Raji (cell line): ENCODE measurements around the gene SIRPA.

ENCODE experiments used
- POLR2A ChIP-seq: IDR thresholded peaks from 2 replicates; pipeline ENCODE4 v1.6.1; 2011; ENCODE audit warnings: low read depth, low read length, control low read depth; ENCODE audit not compliant: insufficient read depth

The SIRPA gene

DNA sequence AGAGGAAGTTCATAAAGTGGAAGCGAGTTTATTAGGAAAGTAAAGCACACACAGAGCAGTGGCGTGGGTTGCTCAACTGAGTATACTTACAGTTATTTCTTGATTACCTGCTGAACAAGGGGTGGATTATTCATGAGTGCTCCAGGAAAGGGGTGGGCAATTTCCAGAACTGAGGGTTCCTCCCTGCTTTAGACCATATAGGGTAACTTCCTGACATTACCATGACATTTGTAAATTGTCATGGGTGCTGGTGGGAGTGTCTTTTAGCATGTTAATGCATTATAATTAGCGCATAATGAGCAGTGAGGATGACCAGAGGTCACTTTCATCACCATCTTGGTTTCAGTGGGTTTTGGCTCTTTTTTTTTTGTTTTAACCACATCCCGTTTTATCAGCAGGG, 68.9 kb downstream of the SIRPA start:
- TF ChIP-seq POLR2A = no peak

DNA sequence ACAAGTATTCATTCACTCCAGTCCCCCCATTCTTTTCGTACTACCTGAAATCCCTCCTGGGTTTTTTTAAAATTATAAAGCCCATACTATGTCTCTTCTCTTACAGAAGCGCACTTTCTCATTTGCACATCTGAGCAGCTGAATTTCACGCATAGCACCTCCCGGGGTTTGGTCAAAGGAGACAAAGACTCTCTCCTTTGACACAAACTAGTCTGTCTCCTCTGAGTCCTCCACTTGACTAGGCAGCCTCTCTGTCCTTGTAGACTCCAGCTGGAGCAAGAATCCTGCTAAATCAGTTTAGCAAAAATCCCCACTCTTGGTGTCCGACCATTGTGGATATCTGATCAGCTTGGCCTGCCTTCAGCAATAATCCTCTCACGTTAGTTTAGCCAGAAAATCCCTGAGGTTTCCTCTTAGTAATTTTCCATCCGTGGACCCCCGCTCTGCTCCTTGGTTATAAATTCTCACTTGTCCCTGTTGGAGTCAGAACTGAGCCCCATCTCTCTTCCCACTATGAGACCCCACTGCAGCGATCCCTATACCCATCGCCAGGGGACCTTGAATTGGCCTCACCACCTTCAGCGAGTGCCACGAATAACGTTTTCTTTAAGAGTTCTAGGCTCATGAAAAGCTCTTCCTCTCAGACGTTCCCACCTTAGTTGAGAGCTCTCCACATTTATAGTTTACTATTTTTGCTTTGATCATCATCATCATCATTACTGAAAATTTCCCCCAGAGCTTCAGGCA, 69.6 kb downstream of the SIRPA start:
- no peak for TF ChIP-seq POLR2A

DNA sequence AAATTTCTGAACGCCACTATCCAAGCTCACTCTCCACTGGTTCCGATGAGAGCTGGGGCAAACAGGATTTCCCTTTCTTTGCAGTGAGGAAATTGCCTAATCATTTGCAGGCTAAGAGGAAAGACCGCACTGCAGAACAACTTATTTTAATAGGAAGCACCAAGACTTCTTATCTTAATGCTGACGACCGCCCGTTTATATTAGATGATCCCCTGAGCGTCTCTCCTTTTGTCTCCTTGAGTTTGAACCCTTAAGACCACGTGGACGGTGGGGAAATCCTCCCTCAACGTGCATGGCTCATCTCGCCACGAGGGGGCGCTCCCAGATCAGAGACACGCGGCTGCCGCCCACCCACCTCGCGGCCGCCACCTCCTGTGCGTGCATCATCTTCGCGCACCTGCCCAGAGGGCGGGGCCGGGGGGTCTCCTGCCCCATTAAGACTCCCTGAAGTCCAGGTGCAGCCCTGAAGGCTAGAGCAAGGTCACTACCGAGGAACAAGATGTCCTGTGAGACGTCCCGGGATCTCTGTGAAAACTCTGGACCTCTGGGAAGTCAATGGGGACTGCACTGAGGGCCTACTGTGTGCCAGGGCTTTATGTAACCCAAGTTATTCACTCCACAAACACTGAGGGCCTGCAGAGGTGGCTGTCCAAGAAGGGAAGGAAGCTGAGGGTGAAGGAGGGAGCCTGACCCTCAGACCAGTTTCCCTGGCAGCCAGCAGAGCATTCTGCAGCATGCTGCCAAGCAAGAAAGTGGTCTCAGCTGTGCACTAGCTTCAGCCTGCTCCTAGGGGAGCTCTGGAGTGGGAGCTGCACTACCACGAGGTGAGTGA, 70.5 kb downstream of the SIRPA start:
- no peak for TF ChIP-seq POLR2A

DNA sequence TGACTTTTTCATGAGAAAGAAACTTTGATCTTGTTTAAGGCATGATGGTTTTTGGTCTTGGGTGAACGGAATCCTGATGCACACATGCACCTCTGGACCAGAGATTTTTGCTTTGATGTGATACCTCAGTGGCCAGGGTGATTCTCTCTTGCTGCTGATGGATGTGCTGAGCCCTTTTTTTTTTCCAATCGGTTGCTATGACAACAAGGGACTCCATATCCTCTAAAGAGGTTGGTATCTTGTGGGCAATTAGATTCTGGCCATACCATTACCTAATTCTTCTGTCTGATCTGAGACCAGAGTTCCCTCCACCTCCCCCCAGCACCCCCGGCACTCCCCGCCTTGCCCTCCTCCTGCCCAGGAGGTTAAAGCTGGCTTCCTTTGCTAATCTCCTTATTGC, 73.8 kb downstream of the SIRPA start:
- TF ChIP-seq POLR2A = no peak

DNA sequence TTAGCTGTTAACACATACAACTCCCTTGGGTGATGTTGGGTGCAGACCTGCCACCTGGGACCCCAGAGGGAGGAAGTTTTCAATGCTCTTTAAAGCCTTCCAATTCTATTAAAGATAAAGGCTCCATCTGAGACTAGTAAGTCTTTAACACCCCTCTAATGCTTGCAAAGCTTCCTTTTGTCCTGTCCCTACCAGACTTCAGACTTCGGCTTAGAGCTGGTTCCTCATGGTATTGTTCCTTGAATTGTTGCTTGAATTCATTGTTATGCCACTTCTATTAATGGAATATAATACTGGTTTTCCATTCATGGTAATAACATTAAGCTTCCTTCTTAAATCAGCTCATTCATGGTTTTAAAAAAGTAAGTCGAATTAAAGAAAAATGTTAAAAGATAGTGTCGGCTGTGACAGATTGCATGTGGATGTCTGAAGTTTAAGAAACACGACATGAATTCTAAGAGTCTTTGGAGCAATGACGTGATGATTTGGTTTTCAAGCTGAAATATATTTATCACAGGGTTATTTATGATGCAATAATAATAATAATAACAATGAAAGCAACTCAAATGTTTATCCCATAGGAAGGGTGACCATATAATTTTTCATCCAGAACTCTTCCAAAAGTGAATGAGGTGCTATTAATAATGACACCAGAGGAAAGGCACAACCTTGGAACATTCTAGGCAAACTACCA, 76.8 kb downstream of the SIRPA start:
- TF ChIP-seq POLR2A = no peak

DNA sequence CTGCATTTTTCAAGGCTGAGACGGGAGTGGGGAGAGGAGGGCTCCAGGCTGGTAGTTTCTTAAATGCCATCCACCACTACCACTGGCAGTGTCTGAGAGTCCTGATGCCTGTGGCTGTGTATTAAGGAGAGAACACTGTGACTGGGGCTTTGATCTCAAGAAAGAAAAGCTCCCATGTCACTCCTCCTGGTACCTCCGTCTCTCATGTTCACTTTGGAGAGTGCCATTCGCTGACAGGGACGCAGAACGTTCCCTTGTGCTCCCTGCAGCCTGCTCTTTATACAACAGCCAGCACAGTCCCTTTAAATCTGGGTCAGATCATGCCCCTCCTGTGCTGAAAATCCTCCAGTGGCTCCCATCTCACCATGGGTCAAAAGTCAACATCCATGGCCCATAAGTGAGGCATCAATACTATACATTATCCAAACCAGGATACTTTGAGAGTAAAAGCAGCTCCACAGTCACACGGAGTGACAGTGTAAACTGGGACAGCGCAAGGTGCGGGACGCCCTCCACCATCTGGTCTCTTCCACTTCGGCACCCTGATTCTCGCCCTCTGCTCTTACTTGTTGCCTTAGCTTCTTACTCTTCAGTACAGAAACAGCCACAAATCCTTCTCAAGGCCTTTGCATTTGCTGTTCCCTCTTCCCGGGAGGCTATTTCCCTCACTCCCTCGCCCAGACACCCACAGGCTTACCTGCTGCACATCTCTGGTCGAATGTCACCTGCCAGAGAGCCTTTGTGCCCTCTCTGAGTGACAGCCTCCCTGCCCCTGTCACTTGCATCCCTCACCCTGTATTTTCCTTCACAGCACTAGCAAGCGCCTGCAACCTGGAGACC, 78.6 kb downstream of the SIRPA start:
- no peak for TF ChIP-seq POLR2A

DNA sequence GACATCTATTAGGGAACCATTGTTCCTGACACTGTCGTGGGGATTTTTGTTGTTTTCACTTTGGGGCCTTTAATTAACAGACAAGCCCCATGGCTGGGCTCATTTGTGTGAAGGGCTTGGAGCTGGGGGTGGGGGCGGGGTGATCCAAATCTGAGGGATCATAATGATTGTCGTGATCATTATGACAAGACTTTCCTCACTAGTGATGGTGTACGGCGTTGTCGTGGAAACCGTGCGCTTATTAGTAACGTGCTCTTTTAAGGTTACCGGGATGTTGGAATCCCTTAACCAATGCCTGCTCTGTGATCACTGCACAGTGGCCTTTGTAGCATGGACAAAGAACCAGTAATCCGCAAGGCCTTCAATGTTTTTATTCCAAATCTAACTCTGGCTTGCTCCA, 80.1 kb downstream of the SIRPA start:
- TF ChIP-seq POLR2A = no peak

DNA sequence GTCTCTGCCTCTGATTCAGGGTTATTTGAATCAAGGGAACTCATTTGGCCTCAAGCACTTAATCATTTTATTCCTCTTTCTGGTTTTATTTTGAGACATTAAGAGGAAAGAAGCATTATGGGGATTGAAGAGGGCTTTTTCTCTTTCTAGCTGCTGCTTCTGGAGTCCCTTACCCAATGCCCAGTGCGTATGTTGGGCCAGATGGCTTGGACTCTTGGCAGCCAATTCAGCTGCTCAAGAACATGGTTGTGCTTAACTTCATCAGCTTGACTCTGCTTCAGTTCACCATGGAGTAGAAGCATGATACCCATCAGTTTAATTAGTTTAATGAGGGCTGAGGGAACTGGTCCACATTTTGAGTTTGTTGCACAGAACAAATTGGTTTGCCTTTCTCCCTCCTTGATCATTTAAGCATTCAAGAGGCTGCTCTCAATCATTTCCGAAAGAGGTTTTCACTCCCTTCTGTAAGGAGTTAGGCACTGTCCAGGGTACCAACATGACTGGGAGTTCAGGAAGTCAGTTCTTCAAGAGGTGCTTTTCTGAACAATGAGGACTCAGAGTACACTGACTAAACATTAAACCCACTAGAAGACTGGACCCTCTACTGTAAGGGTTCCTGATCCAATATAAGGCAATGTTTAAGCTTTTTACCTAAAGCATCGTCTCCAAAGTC, 84.0 kb downstream of the SIRPA start:
- no peak for TF ChIP-seq POLR2A

DNA sequence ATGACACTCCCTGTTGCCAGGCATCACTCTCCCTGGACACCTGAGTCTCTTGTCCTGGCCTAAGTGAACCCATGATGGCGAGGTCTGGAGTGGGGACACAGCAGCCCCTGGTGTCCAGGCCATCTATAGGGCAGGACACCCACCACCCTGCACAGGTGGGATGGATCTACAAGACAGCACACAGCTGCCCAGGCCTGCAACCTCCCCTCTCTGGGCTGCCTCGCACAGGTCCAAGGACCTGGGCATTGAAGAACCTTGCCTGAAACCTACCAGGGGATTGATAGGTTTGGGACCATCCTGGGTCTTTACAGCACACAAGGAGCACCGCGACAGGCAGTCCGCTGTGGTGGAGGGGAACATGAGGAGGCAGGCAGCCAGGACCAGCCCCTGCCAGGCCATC, 87.5 kb downstream of the SIRPA start:
- no peak for TF ChIP-seq POLR2A

DNA sequence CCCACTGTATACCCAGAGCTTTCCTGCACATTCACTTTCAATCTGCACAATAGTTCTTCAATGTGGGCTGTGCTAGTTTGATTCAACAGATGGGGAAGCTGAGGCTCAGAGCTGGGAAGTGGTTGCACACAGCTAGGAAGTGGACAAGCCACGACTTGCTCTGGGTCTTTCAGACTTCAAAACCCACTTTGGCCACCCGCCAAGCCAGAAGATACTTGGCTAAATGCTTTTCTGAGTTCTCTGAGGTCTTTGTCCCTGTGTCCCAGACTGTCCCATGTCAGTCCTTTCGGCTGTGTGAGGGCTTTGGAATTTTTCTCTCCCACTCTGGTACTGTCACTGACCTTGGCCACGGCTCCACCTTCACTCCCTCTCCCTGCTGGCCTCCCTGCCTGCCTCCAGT, 88.1 kb downstream of the SIRPA start:
- no peak for TF ChIP-seq POLR2A

DNA sequence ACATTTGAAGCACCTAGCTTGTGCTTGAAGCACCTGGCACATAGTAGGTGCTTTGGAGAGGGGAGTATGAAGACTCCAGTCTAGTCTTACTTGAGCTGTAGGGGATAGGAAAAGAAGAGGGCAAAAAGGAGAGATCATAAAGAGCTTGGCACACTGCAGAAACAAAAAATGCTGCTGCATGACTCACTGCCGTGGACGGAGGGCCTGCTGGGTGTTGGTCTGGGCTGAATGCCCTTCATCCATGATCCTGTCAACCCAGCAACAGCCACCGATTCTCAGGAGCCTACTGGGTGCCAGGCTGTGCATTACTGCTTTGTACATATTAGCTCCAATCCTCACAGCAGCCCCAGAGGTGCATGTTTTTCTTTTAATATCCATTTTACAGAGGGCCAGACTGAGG, 92.6 kb downstream of the SIRPA start:
- TF ChIP-seq POLR2A = no peak
